Fibroblast of peridontal ligament (primary cell): ENCODE data around the gene PCNX1.
"Not testable (repeated sequence)": the region's sequence is repeated elsewhere in the genome, so short reads cannot be mapped to it uniquely, and the experiment has no call there.

Source experiments
- DNase-seq: peaks from one replicate; pipeline ENCODE4 v3.0.0-alpha.2; 2010; ENCODE audit errors: extremely low read depth

Gene PCNX1

DNA sequence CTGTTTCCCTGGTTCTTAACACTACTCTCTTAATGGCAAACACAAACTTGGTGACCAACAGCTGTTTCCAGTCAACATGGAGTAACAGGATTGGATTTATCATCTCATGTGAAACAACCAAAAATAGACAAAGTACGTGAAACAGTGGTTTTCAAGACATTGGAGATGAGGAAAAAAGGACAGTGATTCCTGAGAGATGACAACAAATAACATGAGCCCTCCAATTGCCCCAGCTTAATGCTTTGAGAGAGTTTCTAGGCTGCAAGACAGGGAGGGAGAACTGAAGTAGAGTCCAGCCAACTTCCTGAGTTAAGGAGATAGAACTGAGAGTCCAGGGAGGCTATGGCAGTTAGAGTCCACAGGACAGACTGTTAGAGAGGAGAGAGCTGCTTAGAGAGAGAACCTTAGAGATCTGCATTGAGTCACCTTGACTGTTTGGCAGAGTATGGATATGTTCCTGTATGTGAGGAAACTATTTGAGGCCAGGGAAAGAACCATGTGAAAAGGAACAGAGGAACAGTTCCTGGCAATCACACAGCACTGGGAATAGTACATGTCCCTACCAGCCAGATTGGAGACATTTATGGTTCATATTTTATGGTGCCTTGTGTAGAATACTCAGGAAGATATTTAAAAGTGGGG lies 106.4 kb downstream of the PCNX1 start:
- peak; percentile 25 for DNase-seq

DNA sequence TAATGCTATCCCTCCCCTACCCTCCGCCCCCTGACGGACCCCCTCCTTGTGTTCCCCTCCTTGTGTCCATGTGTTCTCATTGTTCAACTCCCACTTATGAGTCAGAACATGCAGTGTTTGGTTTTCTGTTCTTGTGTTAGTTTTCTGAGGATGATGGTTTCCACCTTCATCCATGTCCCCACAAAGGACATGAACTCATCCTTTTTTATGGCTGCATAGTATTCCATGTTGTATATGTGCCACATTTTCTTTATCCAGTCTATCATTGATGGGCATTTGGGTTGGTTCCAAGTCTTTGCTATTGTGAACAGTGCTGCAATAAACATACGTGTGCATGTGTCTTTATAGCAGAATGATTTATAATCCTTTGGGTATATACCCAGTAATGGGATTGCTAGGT lies 112.7 kb downstream of the PCNX1 start:
- not testable (repeated sequence) for DNase-seq

DNA sequence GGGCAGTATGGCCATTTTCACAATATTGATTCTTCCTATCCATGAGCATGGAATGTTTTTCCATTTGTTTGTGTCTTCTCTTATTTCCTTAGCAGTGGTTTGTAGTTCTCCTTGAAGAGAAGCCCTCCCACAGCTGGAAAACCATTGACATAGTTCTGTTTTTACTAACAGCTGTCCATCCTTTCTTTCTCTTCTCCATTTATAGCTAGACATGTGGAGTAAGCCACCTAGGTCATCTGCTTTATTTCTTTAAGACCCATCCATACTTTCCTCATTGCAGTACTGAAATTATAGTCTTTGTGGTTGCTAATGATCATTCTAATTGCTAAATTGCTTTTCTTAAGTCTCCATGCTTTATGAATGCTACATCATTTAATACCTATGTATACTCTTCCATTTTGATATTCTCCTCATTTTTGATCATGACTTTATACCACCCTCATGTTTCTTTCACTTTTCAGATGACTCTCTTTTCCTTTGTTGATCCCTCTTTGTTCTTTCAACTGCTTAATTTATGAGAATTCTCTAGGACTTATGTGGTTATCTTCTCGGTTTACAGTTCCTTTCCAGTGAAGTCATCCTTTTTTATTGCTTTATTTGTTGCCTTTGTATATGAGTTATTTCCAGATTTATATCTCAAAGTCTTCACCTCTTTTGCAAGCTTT lies 114.2 kb downstream of the PCNX1 start:
- DNase-seq = peak; percentile 45

DNA sequence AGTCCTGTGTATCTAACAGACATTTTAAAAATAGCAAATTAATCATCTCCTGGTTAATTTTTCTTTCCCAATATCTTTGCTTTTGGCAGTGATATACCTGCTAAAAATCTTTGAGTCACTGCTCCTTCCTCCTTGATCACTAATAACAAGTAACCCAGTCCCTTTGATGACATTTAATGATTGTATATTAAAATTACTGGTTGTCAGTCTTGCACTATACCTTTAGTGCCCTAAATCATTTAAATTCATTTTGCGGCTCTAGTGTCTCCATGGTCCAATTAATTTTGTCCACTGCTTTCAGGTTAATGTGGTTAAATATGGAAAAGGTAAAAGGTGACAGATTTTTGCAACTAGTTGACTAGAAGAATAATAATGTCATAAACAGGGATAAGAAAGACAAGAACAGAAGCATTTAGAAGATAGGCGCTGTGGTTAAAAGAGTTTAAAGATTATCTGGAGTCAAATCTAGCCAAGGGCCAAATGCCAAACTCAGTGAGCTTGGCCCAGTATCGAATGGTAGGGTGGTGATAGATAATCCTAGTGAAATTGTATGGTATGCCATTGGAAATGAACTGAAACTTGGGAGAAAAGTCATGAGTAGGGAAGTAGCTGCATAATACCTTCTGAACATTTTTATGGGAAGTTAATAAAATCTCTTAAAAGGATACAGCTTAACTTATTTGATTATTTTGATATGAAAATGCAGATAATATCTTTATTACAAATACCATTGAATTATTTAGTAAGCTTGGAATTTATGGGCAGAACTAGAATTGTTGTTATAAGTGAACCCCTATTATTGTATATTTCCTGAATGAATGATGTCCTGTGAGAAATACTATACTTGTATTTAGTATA lies 115.0 kb downstream of the PCNX1 start:
- DNase-seq = no peak

DNA sequence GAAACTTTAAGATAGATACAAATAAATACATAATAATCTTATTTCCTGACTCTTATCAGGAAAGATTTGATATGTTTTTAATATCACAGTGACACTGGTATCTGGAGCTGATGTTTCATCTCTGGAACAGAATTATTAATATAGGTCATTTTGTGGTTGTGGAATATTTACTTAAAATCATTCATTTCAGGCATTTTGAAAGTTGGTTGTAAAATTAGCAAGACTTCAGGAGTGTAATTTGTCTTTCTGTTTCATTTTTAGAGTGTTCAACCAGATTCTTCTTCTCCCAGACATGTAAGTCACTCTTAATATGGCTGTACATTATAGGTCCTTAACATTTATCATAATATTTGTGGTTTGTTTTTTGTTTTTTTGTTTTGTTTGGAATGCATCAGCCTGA lies 115.7 kb downstream of the PCNX1 start:
- no peak for DNase-seq

- DNase-seq = no peak
Observed at GRCh38 chr14:71029236-71029781, 122.0 kb downstream of the PCNX1 start.

DNA sequence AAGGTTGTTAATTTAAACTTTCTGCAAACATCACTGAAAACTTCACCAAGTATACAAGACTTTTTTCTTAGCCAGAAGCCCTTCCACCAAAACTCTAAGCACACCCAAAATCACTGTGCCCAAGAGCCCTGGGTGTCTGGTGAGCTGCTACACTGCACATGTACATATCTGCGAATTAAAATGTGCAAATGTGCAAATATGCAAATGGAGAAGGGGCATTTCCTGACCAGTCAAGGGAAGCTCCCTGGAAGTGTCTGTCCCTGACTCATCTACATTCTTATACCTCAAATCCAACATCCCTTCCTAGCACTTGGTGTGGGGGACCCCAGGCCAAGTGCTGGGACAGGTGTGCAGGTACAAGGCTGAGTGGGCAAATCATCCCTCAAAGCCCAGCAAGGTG lies 123.7 kb downstream of the PCNX1 start:
- DNase-seq = no peak

DNA sequence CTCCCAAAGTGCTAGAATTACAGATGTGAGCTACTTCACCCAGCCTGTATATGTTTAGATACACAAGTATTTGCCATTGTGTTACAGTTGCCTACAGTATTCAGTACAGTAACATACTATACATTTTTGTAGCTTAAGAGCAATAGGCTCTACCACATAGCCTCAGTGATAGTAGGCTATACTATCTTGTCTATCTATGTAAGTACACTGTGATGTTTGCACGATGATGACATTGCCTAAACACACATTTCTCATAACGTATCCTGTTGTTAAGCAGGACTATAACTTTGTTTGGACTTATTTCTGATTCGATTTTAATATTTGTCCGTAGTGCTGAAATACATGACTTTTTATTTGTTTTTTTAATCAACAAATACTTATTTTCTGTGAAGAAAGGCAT lies 129.2 kb downstream of the PCNX1 start:
- DNase-seq = no peak

- DNase-seq = no peak
Observed at GRCh38 chr14:71048393-71048792, 141.1 kb downstream of the PCNX1 start.

DNA sequence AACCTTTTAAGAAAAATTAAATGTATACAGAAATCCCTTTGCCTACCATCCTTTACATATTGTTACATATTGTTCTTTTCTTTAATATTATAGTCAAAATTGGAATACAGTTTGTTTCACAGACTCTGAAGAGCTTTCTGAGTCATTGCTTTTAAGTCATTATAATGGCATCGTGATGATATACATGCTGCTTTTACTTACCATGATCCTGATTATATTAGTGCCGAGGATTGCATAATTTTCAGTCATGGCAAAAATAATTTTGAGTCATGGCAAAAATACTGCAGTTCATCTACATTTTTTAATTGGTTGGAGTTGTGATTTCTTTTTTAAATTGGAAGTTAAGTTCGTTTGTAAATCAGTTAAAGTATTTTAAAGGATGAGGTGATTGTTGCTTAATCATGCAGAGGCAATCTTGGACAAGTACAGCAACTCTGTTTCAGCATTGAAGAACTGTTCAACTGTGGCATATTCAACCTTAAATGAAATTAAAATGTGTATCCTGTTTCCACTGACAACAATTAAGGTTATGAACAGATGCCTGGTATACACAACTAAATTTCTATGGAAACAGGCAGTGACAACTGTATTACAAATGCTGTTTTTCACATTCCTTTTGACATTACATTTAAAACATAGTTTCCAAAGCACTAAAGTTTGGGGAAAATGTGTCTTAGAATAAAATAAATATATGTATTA lies 142.3 kb downstream of the PCNX1 start:
- DNase-seq = peak; percentile 76

- peak; percentile 27 for DNase-seq
Observed at GRCh38 chr14:71050227-71050823, 143.1 kb downstream of the PCNX1 start.

DNA sequence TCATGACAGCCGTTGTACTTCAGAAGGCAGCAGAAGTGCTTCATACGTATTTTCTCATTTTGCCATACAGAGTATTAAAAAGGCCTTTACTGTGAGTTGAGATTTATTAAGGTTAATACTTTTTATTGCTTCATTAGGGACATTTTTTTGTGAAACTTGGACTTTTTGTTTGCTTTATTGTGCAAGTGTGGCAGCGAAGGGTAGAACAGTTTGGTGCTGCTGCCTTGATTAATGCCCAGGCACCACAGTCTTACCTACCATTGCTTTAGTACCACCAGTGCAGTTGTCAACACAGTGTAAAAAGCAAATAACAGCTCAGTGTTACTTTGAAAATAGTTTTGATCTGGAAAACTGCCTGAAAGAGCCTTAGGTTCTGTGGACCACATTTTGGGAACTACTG lies 147.4 kb downstream of the PCNX1 start:
- no peak for DNase-seq

DNA sequence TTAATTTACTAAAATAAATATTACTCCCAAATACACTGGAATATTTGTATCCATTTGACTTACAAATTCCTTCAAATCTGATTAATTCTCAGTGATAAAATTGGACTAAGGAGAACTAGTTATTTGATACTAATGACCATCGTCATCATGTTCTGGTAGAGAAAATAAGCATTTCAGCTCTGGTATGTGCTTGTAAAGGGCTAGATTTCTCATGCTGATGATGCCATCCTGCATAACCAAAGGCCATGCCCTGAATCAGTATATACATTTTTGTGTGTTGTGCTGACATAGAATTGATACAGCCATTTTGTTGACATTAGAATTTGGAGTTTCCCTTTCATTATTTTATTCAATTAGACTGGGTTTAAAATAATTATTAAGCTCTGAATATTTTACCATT lies 148.9 kb downstream of the PCNX1 start:
- DNase-seq = no peak

DNA sequence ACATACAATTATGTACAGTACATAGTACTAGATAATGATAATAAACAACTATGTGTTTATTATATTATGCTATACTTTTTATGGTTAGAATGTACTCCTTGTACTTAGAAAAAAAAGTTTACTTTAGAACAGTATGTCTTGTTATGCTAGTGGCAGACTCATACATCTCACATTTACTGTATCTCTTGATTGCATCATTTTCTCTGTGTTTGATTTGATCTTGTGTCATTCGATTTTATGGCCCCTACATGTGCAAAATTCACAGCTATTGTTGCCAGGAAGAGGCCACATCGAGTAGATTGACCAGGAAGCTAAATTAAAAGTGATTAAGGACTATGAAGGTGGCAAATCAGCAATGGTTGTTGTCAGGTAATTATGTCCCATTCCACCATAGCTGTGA lies 153.0 kb downstream of the PCNX1 start:
- no peak for DNase-seq

- DNase-seq = peak; percentile 19
Observed at GRCh38 chr14:71060825-71061455, 153.7 kb downstream of the PCNX1 start.

- no peak for DNase-seq
Observed at GRCh38 chr14:71061458-71061857, 154.2 kb downstream of the PCNX1 start.

DNA sequence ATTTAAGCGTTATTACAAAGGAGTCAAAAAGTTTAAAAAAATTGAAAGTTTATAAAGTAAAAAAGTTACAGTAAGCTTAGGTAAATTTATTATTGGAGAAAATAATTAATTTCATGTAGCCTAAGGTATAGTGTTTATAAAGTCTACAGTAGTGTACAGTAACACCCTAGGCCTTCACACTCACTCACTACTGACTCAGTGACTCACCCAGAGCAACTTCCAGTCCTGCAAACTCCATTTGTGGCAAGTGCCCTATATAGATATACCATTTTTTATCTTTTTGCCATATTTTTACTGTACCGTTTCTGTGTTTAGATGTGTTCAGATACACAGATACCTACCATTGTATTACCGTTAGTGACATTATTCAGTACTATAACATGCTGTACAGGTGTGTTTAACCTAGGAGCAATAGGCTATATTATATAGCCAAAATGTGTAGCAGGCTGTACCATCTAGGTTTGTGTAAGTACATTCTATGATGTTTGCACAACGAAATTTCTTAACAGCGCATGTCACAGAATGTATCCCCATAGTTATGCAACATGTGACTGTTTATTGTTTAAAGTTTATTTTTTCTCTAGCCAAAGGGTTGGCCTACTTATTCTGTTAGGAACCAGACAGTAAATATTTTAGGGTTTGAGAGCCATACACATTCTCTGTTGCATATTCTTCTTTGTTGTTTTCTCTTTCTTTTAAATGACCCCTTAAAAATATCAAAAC lies 155.5 kb downstream of the PCNX1 start:
- DNase-seq = no peak

GRCh38 chr14:71063351-71063750 lies 156.1 kb downstream of the PCNX1 start:
- no peak for DNase-seq

DNA sequence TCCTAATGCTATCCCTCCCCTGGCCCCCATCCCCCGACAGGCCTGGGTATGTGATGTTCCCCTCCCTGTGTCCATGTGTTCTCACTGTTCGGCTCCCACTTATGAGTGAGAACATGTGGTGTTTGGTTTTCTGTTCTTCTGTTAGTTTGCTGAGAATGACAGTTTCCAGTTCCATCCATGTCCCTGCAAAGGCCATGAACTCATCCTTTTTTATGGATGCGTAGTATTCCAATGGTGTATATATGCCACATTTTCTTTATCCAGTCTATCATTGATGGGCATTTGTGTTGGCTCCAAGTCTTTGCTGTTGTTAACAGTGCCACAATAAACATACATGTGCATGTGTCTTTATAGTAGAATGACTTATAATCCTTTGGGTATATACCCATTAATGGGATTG lies 157.5 kb downstream of the PCNX1 start:
- not testable (repeated sequence) for DNase-seq

- DNase-seq = peak; percentile 23
Observed at GRCh38 chr14:71070169-71070568, 162.9 kb downstream of the PCNX1 start.
